Right lobe of liver (tissue), 6 donors: ENCODE data around the gene CPE. TPM values are rescaled to one million over a fixed set of nuclear protein-coding genes. Genes with fewer than 3 reads are reported as not detected.

Source experiments
- ATAC-seq, 4 donors: fragments of 200-7000 bp; cut with Tn5 transposase; one replicate each; pipeline ENCODE4 v1.9.1; 2020; ENCODE audit warnings: mild to moderate bottlenecking in 4 of 4, moderate library complexity in 4 of 4
- DNase-seq, 3 donors: peaks; one replicate each; pipeline ENCODE4 v3.0.0-alpha.2; 2020
- H3K27ac ChIP-seq, 3 donors: fragments of 200-600 bp; one replicate each; pipeline ENCODE4 v1.8.0; 2022
- H3K27me3 ChIP-seq, 2 donors: fragments of 200-600 bp; one replicate each; pipeline ENCODE4 v1.8.0; 2022
- H3K36me3 ChIP-seq, 4 donors: fragments of 200-600 bp; sonication (generic) in 1 of 4; one replicate each; pipeline versions ENCODE4 v1.5.1 to v1.8.0; 2017 to 2022; ENCODE audit warnings: control low read depth in 1 of 4
- H3K4me1 ChIP-seq, 4 donors: fragments of 200-600 bp; sonication (generic) in 1 of 4; one replicate each; pipeline versions ENCODE4 v1.5.1 to v1.8.0; 2017 to 2022; ENCODE audit warnings: control low read depth in 1 of 4
- H3K4me3 ChIP-seq, 3 donors: fragments of 200-600 bp; one replicate each; pipeline ENCODE4 v1.8.0; 2022
- H3K9me3 ChIP-seq, 4 donors: fragments of 200-600 bp; sonication (generic) in 1 of 4; one replicate each; pipeline versions ENCODE4 v1.5.1 to v1.8.0; 2017 to 2022; ENCODE audit warnings: control low read depth in 1 of 4
- POLR2A ChIP-seq: fragments of 450-650 bp; IDR thresholded peaks from one replicate; pipeline ENCODE4 v1.6.1; 2017; ENCODE audit warnings: antibody characterized with exemption, mild to moderate bottlenecking
- WGBS: methylation state at CpG from one replicate; pipeline ENCODE4 v1.1.6; 2018; ENCODE audit warnings: low coverage, low lambda C conversion rate; ENCODE audit not compliant: insufficient coverage; ENCODE audit errors: missing lambda C conversion rate; 5-methylcytosine and 5-hydroxymethylcytosine counted together
- intact Hi-C, 2 donors: fragments of 100-400 bp; cut with DNase I; formaldehyde crosslinking; loops; one replicate each; pipeline versions ENCODE4 v1.11.2 to v1.14.1; 2022
- total RNA-seq, 6 experiments: library from RNA; depleted of rRNA in 2 of 6; stranded (reverse); fragments of >200 nt in 2 of 6; fragmentation: NEBNext Ultra II Directional in 3 of 6; extraction: Animal tissue kit (Norgen Biotek cat#: 25700) in 3 of 6; gene quantifications; one replicate each; pipeline versions ENCODE4 v1.1.0 to v1.2.4, GENCODE V29; 2016 to 2023
- TF ChIP-seq, protein P1 (sequence below), 4 donors: fragments of 200-600 bp in 3 of 4; fragments of 450-650 bp in 1 of 4; IDR thresholded peaks; one replicate each; pipeline versions ENCODE4 v1.5.1 to v1.8.0; 2016 to 2022; ENCODE audit warnings: antibody characterized with exemption in 4 of 4, mild to moderate bottlenecking in 2 of 4
- donor health status: DM: no; HTN: yes; CAD: no.
- donor health status: DM: no; HTN: no; CAD: no.
- donor health status: DM: no; HTN: no; CAD: no.
- donor health status: DM: no; HTN: yes; CAD: no.
- donor health status: DM: no; HTN: yes; CAD: no.

CPE gene
- total RNA-seq, 6 experiments from 2014 or later: 4.2 to 17.3 (median 9.4) TPM

DNA sequence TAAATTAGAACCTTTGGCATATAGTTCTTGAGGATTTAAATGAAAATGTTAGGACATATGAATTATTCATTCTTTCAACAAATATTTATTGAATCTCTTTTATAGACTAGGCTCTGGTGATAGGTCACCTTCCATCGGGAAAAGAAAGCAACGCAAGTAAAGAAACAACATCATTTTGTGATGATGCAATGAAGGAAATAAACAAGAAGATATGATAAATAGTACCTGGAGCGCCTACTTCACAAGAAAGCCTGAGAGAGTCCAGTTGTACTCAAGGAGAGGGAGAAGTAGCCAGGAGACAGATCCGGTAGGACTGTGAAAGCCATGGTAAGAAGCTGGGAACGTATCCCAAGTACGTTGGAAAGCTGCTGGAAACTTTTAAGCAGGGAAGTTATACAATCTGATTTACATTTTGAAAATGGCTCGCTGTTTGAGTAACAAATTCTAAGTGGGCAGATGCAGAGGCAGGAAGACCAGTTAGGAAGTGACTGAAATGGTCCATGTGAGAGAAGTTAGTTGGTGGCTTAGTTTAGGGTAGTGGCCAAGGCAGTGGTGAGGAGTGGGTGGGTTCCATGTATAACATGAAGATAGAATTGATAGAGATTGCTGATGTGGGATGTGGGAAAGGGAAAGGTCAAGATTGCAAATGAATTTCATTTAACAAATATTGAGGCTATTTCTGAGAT lies 17.7 kb upstream of the CPE start:
- ATAC-seq (no peak), DNase-seq (no peak)
- Histone ChIP-seq H3K4me3 (no peak overlapping the region), H3K27me3 (no peaks in the 10 kb centered on the region), H3K9me3 (no peaks in the 10 kb centered on the region), H3K27ac (no peak overlapping the region), H3K36me3 (no peaks in the 10 kb centered on the region), H3K4me1 (no peaks in the 10 kb centered on the region)
- intact Hi-C loops: no loop called here
- TF ChIP-seq POLR2A: no peak
- TF ChIP-seq, protein P1, sequence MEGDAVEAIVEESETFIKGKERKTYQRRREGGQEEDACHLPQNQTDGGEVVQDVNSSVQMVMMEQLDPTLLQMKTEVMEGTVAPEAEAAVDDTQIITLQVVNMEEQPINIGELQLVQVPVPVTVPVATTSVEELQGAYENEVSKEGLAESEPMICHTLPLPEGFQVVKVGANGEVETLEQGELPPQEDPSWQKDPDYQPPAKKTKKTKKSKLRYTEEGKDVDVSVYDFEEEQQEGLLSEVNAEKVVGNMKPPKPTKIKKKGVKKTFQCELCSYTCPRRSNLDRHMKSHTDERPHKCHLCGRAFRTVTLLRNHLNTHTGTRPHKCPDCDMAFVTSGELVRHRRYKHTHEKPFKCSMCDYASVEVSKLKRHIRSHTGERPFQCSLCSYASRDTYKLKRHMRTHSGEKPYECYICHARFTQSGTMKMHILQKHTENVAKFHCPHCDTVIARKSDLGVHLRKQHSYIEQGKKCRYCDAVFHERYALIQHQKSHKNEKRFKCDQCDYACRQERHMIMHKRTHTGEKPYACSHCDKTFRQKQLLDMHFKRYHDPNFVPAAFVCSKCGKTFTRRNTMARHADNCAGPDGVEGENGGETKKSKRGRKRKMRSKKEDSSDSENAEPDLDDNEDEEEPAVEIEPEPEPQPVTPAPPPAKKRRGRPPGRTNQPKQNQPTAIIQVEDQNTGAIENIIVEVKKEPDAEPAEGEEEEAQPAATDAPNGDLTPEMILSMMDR (IDR thresholded peaks at IDR 0.05): no peak
- 82% methylated on average over 7 of the region's 7 CpGs for WGBS

DNA sequence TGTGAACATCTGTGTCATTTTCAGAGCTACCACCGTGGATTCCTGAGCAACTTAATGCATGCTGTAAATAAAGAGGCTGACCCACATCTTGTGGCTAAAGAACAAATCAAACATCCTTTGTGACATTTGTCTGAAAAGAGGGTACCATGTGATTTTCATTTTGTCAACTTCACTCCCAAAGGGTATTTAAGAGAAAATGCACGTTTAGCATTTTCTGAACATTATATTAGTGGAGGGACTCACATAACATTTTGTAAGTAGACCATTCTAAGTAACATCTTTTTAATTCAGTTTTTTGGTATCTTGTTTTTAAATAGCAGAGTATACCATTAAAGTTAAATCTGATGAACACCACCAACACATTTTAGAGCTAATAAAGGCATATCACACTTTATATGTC lies 17.0 kb upstream of the CPE start:
- no peaks in the 10 kb centered on the region for H3K9me3 ChIP-seq
- intact Hi-C loops: no loop called here
- H3K4me1 ChIP-seq: no peaks in the 10 kb centered on the region
- ATAC-seq: no peak
- DNase-seq: no peak
- no peak overlapping the region for H3K4me3 ChIP-seq
- 61% methylated on average over 2 of the region's 2 CpGs for WGBS
- no peaks in the 10 kb centered on the region for H3K27me3 ChIP-seq
- TF ChIP-seq, protein P1 (IDR thresholded peaks at IDR 0.05): no peak
- TF ChIP-seq POLR2A: no peak
- H3K27ac ChIP-seq: no peak overlapping the region
- no peaks in the 10 kb centered on the region for H3K36me3 ChIP-seq

DNA sequence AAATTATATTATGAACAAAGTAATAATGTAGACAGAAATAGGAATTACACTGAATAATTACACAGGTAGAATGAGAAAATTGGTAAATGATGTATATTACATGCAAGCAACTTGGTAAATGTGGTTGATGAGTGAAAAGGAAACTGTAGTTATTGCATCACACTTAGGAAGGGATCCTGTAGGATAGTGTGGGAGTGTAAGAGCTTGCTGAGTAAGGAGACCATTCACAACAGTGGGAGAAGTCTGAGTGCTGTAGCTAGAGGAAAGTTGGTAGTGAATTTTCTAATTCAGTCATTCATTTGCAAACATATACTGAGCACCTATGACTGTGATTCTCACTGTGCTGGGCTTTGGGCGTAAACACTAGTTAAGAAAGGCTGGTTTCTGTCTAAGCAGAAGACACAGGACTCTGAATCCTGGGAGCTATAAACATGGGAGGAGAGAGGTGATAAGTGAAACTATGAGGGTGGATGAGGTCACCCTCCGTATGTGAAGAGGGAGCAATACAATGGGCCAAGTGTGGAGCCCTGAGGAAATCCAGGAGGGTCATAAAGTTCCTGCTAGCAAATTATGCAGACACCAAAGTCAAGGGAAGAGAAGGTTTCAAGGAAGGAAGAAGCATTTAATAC lies 14.2 kb upstream of the CPE start:
- H3K27ac ChIP-seq: no peak overlapping the region

DNA sequence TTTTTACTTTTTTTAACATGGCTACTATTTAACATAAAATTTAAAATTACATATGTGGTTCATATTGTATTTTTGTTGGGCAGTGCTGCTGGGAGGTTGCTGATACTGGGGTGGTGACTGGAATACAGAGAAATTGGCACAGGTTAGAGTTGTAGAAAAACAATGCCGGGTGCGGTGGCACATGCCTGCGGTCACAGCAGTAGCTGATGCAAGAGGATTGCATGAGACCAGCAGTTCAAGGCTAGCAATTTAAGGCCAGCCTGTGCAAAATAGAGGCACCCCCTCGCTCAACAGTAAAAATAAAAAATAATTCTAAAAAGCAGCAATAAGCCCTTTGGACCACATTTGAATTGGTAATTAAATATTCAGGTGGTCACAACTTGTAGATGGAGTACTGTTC lies 11.8 kb upstream of the CPE start:
- no peaks in the 10 kb centered on the region for H3K36me3 ChIP-seq
- DNase-seq: peak; percentile 30 to 75 (median 62)
- H3K27ac ChIP-seq: no peak overlapping the region
- no peaks in the 10 kb centered on the region for H3K9me3 ChIP-seq
- WGBS: 28% methylated on average over 4 of the region's 4 CpGs
- peaks cover 0 to 11% (median 0%) of the 10 kb centered on the region in 4 donors for H3K4me1 ChIP-seq
- H3K27me3 ChIP-seq: no peaks in the 10 kb centered on the region
- intact Hi-C loops: no loop called here
- ATAC-seq: peak; percentile 44 to 71 (median 62)
- H3K4me3 ChIP-seq: no peak overlapping the region
- no peak for TF ChIP-seq POLR2A
- TF ChIP-seq, protein P1 (IDR thresholded peaks at IDR 0.05): no peak

More for the DNA sequence above, 14.2 kb upstream of the CPE start:
- Histone ChIP-seq H3K36me3 (no peaks in the 10 kb centered on the region), H3K4me3 (no peak overlapping the region), H3K27me3 (no peaks in the 10 kb centered on the region), H3K4me1 (peaks cover 0 to 7% (median 0%) of the 10 kb centered on the region in 4 donors), H3K9me3 (no peaks in the 10 kb centered on the region)
- TF ChIP-seq, protein P1 (IDR thresholded peaks at IDR 0.05): no peak
- no peak for TF ChIP-seq POLR2A
- ATAC-seq: no peak
- DNase-seq: no peak
- WGBS: 58% methylated on average over 2 of the region's 2 CpGs
- intact Hi-C loops: no loop called here
